Muscle of arm (tissue), 14 donors: Measurements from ENCODE around the gene WNT10A. TPM values are rescaled to one million over a fixed set of nuclear protein-coding genes. Genes with fewer than 3 reads are reported as not detected.
A peak's percentile ranks its signal among the peaks of the same experiment; 100 is the strongest.
"Not testable (repeated sequence)": the region's sequence is repeated elsewhere in the genome, so short reads cannot be mapped to it uniquely, and the experiment has no call there.

ENCODE experiments used
- DNase-seq: peaks from one replicate; pipeline ENCODE4 v3.0.0-alpha.2; 2013
- long read RNA-seq, 11 donors: transcript quantifications; one replicate each; lab custom pipeline, GENCODE V29; 2026
- polyA plus RNA-seq, 12 donors: library from polyadenylated mRNA; unstranded; fragments of 120-200 nt; gene quantifications; one replicate each; pipeline ENCODE4 v1.2.1, GENCODE V29; 2013; ENCODE audit not compliant: insufficient read length in 12 of 12

WNT10A gene
- polyA plus RNA-seq = 1 to 10 TPM in 2 of 12 donors, under 1 TPM in 5, not detected in 5; 0.08 to 5.2 (median 0.37) TPM
- long read RNA-seq, donor 1 = 0 reads
- long read RNA-seq, donor 2 = 0 reads
- long read RNA-seq, donor 3 = 0 reads
- long read RNA-seq, donor 4 = 0 reads
- long read RNA-seq, donor 5 = 0 reads
- long read RNA-seq, donor 6 = 0 reads
- long read RNA-seq, donor 7 = 0 reads
- long read RNA-seq, donor 8 = 0 reads
- long read RNA-seq, donor 9, partial matches to known transcripts = 0 of 1 reads
- long read RNA-seq, donor 9, other reads (novel, unspliced or antisense) = 0 of 1 reads
- long read RNA-seq, donor 10 = 0 reads
- long read RNA-seq, donor 11 = 0 reads

- DNase-seq = no peak
Measured at GRCh38 chr2:218880102-218880858, at the start of gene WNT10A. TSS of gene WNT10A (plus strand) at chr2:218880852. CDS start at chr2:218880996, 144 bp downstream.

DNA sequence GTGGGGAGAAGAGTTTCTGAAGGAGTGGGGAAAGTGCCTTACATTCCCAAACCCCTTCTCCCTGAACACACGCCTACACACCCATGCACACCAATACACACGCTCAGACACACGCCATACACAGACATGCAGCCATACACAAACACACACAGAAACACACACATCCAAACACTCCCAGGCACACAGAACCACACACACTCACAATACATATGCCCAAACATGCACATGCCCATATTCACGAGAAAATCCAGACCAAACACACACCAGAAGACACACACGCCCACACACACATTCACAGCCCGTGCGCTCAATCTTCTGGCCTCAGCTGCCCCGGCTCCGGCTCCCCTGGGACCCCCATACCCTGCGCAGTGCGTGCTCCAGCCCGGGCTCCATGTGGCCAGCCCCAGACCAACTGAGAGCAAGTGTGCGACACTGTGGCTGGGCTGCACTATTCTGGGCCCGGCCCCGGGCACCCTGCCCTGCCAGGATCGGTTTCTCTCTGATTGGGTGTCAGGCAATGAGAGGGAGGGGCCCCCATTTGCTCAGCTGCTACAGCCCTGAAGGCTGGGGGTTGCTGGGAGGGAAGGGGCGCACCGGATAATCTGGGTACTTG, 49.2 kb upstream of the WNT10A start, which contains the start of gene PRKAG3:
TSS of gene PRKAG3 (minus strand) at position 426 of the 613 bp plus-strand sequence.
- peak; percentile 31 for DNase-seq

- DNase-seq = no peak
Measured at GRCh38 chr2:218832081-218832480, 48.6 kb upstream of the WNT10A start.

DNA sequence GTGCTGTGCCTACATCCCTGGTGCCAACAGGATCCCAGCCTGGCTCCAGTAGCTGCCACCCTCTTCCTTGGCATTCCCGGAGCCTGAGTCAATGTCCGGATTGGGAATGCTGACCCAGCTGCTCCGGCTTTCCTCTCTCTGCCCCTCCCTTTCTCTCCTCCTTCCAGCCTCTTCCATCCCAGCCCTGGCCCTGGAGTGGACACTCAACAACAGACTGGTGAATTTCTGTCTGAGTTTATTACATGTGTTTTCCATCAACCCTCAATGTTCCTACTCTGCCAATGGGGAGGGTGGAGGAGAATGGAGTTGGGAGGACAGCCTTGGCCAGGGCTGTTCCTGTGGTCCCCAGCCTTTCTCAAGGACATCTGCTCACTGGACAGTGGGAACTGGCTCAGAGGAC, 48.1 kb upstream of the WNT10A start:
- DNase-seq = peak; percentile 39

DNA sequence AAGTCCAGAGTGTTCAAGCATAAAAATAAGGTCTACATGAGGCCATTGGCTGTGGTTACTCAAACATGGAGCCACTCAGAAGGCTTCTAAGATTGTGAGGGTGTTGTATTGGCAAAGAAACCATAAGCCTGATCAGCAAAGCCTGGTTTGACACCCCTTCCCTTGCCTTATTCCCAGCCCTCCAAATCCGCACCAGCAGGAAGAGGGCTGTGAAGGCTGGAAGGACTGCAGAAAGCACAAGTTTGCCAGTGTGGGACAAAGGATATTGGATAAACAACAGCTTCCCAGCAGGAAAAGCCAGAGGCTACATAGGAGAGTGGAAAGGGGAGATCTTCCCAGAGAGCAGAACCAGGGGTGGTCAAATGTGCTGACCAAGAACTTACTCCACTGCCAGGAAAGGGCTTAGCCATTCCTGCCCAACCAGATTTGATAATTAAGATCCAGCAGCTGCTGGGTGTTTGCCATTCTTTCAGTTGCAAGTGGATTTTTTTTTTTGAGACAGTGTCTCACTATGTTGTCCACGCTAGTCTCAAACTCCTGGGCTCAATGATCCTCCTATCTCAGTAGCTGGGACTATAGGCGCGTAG, 47.5 kb upstream of the WNT10A start:
- peak; percentile 22 for DNase-seq

GRCh38 chr2:218834685-218835084, 46.0 kb upstream of the WNT10A start:
- DNase-seq = no peak

- no peak for DNase-seq
Measured at GRCh38 chr2:218837495-218837894, 43.2 kb upstream of the WNT10A start.

GRCh38 chr2:218839430-218839829, 41.2 kb upstream of the WNT10A start:
- DNase-seq = no peak

- DNase-seq = no peak
Measured at GRCh38 chr2:218839888-218840287, 40.8 kb upstream of the WNT10A start.

DNA sequence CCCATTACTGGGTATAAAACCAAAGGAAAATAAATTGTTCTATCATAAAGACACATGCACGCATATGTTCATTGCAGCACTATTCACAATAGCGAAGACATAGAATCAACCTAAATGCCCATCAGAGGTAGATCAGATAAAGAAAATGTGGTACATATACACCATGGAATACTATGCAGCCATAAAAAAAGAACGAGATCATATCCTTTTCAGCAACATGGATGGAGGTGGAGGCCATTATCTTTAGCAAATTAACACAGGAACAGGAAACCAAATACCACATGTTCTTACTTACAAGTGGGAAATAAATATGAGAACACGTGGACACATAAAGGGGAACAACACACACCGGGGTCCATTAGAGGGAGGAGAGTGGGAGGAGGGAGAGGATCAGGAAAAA, 36.3 kb upstream of the WNT10A start:
- DNase-seq = not testable (repeated sequence)

DNA sequence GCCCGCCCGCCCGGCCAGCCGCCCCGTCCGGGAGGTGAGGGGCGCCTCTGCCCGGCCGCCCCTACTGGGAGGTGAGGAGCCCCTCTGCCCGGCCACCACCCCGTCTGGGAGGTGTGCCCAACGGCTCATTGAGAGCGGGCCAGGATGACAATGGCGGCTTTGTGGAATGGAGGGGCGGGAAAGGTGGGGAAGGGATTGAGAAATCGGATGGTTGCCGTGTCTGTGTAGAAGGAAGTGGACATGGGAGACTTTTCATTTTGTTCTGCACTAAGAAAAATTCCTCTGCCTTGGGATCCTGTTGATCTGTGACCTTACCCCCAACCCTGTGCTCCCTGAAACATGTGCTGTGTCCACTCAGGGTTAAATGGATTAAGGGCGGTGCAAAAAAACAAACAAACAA, 33.7 kb upstream of the WNT10A start:
- DNase-seq = not testable (repeated sequence)

- DNase-seq = no peak
Measured at GRCh38 chr2:218849721-218850120, 30.9 kb upstream of the WNT10A start.

DNA sequence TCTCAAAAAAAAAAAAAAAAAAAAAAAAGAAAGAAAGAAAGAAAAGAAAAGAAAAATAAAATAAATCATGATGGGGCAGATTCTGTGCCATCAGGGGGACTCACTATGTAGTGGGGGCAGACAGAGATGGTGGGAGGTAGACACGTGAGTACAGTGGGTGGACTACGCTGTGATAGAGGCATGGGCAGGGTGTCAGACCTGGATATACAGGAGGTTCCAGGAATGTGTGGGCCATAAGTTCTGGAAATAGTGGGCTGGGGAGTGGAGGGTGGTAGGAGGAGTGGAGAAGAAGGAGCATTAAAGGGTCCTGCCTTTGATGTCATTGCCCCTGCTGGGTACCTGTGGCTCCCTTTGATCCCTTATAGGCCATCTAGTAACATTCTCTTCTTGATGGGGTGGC, 29.9 kb upstream of the WNT10A start:
- DNase-seq = no peak

DNA sequence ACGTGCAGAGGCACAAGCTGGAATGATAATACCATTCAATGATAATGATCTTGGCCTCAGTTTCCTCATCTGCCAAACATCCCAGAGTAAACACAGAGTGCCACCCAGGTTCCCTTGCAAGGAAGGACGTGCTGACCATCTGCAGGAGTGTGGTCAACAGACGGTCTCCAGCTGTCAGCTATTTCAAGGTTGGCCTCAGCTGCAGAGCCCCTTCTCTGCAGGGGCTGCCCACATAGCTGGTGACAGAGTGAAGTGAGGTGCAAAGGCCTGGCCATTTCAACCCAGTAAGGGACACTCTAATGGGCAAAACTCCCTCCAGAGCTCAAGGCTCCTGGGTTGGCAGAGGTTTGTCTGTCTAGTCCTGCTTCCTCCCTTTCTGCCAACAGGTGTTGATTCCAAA, 29.4 kb upstream of the WNT10A start:
- no peak for DNase-seq

- peak; percentile 36 for DNase-seq
Measured at GRCh38 chr2:218852911-218853667, 27.6 kb upstream of the WNT10A start.

DNA sequence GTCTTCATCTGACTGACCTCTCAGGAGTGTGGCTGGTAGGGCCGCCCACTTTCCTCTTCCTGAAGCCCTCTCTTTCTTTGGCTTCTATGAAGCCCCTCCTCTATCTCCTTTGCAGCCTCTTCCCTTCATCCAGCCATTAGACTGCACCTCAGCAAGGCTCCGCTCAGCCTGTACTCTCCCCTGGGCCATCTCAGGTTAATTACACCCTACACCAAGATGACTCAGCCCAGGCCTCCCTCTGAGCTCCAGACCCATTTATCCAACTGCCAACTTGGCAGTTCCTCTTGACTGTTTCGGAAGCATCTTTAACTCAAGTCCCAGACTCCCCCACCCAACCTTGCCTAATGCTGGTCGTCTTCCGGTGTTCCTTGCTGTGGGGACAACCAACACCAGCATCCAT, 26.9 kb upstream of the WNT10A start:
- no peak for DNase-seq

DNA sequence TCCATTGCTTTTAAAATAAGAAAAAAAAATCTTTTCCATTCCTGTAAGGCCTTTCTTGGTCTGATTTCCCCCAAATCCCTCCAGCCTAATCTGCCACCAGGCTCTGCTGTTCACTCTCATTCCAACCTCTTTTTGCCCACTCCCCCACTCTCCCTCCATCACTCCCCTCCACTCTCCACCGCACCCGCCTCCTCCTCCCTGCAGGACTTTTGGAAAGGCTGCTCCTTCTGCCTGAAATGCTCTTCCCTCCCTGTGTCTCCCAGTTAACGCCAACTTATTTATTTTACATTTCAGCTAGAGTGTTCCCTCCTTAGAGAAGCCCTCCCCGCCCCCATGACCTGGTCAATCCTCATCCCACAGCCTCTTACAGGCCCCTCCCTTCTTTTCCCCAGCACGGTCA, 25.8 kb upstream of the WNT10A start:
- DNase-seq = no peak

GRCh38 chr2:218855305-218856166, 25.1 kb upstream of the WNT10A start:
- DNase-seq = no peak

DNA sequence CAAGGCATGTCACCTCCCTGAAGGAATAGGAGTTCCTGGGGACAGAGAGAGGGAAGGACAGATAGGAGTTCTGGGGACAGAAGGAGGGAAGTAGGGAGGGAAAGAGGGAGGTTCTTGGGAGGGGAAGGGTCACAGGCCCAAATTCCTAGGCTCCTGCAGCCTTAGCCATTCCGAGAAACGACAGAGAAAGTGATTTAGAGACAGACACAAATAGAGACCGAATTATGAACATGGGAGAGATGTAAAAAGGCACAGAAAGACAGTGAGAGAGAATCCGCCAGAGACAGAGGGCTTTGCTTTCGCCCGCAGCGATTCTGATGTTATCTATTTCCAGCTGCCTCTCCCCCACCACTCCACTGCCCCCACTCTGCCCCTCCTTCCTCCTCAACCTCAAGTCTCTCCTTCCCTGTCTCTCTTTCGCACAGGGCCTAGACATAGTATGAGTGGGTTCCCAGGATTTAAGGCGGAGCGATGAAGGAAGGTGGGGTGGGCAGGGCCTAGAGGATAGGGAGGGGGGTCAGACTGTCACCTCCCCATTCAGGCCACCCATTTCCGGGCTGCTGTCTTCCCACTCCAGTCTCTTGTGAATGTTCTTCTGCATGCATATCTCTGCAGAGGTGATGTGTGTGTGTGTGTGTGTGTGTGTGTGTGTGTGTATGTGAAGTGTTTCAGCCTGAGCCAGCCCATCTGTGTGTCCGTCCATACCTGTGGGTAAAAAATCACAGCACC, 24.3 kb upstream of the WNT10A start:
- DNase-seq = no peak

GRCh38 chr2:218856896-218857243, 23.8 kb upstream of the WNT10A start:
- DNase-seq = no peak
